ENCODE measurements around the gene SDCCAG8.

Gene SDCCAG8

DNA sequence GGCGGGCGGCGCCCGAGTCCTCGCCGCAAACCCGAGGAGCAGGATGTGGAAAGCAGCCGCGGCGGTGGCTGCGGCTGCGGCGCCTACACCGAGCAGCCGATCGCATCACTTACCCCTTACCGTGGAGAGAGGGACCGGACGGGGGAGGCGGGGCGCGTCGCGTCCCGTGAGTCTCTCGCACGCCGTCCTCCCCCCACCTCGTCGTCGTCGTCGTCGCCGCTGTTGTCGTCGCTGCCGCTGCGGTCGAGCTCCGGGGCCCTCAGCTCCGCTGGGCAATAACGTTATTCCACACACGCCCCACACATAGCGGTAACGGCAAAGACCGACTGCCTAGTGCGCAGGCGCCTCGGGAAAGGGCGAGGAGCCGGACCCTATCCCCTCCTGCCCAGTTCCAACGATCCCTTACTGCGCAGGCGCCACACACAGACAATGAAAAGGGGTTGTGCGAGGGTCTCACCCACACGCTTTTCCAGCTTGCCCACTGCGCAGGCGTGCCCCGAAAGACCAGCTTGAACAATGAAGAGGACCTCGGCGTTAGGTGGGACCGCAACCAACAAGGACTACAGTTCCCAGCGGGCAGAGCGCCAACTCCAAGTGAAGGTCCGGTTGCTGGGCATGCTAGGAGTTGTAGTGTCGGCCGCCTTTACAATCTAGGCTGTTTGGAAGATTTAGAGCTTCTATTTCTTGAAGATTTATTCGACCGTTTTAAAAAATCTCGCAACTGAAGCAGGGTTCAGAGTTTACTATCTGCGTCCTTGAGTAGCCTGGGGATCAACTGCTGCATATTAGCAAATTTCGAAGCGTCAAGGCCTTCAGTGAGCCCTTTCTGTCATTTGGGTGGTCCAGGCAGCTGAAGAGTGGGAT is 682 bp upstream of the SDCCAG8 start, which contains the start of gene CEP170:
TSS of gene CEP170 (minus strand) at position 355 of the 864 bp plus-strand sequence. CDS start 30,001 bp downstream, outside the sequence.
- no peak for TF ChIP-seq ZFX (IDR thresholded peaks at IDR 0.05; ENCODE audit: borderline replicate concordance)
- TF ChIP-seq, protein P1, sequence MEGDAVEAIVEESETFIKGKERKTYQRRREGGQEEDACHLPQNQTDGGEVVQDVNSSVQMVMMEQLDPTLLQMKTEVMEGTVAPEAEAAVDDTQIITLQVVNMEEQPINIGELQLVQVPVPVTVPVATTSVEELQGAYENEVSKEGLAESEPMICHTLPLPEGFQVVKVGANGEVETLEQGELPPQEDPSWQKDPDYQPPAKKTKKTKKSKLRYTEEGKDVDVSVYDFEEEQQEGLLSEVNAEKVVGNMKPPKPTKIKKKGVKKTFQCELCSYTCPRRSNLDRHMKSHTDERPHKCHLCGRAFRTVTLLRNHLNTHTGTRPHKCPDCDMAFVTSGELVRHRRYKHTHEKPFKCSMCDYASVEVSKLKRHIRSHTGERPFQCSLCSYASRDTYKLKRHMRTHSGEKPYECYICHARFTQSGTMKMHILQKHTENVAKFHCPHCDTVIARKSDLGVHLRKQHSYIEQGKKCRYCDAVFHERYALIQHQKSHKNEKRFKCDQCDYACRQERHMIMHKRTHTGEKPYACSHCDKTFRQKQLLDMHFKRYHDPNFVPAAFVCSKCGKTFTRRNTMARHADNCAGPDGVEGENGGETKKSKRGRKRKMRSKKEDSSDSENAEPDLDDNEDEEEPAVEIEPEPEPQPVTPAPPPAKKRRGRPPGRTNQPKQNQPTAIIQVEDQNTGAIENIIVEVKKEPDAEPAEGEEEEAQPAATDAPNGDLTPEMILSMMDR (IDR thresholded peaks at IDR 0.05): no peak
- peak within 1 kb of the TSS; percentile 89 for H3K27ac ChIP-seq

DNA sequence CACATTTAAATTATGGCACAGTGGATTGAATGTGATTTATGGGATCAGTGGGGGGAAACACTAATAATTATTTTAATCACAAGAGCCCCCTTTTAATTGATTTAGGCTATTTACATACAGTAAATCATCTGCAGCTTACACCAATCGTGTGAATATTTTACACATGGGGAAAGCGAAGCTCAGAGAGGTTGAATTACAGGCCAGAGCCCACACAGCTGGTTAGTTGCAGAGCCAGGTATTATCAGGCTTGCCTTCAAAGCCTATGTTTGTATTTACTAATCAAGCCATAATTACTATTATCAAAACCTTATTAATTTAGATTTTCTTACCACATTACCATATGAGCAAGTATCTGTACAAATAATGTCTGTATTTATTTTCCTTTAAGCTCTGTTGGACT is 749 bp downstream of the SDCCAG8 start:
- TF ChIP-seq, protein P1 (IDR thresholded peaks at IDR 0.05): no peak
- TF ChIP-seq ZFX (IDR thresholded peaks at IDR 0.05; ENCODE audit: borderline replicate concordance): no peak
- H3K27ac ChIP-seq: peak overlapping the region; percentile 89

DNA sequence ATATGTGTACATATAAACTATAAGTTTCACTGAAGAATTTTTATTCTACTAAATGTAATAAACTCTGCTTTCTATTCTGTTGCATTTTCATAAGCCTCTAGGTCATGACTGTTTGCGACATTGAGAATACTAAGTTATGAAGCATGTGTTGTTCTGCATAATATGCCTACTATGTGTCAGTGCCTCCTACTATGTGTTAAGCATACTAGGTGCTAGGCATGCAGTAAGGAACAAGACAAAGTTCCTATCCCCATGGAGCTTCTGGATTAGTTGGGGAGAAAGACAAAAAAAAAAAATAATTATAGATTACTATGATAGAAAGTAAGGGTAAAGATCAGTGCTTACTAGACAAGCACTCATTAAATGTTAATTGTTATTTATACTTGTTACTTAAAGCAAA is 1.3 kb downstream of the SDCCAG8 start:
- peak overlapping the region; percentile 89 for H3K27ac ChIP-seq
- TF ChIP-seq ZFX (IDR thresholded peaks at IDR 0.05; ENCODE audit: borderline replicate concordance): no peak
- TF ChIP-seq, protein P1 (IDR thresholded peaks at IDR 0.05): no peak

DNA sequence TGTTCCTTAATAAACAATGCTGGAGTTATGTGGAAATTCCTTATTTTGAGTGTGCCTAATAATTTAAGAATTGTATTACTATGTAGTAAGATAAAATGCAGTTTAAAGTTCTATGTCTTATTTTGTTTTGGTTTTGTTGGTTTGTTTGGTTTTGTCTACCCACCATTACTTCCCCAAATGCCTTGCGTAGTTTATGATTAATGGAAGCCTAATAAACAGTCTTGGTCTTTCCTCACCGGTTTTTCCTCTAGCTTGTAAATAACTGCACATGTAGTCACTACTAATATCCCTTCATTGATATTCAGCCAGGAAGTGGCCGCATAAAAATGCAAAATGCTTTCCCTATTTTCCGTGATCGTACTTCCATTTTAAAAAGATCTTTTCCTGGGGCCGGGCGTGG is 2.9 kb downstream of the SDCCAG8 start:
- TF ChIP-seq, protein P1 (IDR thresholded peaks at IDR 0.05): no peak
- TF ChIP-seq ZFX (IDR thresholded peaks at IDR 0.05; ENCODE audit: borderline replicate concordance): no peak
- no peak overlapping the region for H3K27ac ChIP-seq

DNA sequence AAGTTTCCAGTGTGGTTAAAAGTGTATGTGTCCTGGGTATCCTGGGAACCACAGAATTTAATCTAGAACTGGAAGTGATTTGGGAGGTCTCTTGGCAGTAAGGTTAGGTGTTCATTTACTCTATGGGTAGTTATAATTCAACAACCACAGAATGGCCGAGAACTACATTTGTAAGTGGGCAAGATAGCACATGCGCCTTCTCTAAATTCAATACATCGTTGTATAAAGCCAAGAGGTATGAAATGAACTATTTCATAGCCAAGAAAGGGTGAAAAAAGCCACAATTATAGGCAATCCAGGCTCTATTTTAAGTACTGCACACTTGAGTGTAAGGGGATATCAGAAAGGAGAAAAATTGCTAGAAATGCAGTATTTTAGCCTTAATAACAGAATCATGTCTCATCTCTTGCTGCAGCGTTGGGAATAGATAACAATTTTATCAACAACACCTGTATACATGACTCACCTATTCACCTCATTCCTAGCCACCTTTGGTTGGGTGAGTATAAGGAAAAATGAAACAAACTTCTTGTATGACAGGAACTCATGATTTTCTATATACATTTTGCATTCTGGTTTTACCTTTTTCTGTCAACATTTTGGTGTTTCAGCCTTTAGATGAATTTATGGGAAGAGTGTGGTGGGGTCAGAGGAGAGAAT is 4.5 kb downstream of the SDCCAG8 start:
- H3K27ac ChIP-seq: no peak overlapping the region
- TF ChIP-seq, protein P1 (IDR thresholded peaks at IDR 0.05): no peak
- no peak for TF ChIP-seq ZFX (IDR thresholded peaks at IDR 0.05; ENCODE audit: borderline replicate concordance)

DNA sequence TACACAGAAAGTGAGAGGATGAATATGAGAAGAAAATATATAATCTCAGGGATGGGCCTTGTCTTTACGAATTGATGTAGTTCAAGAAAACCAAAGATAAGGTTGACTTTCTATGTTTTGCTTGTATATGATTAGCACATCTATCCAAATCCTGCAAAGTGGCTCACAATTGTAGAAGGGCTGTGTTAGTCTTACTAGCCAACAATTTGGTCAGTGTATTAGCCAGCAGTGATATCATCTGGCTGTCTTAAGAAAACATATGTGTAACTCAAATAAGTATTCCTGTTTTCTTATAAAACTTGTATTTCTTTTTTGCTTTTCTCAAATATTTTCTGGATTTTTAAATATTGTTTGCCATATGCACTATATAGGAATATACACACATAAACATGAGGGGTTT is 5.5 kb downstream of the SDCCAG8 start:
- no peak for TF ChIP-seq ZFX (IDR thresholded peaks at IDR 0.05; ENCODE audit: borderline replicate concordance)
- TF ChIP-seq, protein P1 (IDR thresholded peaks at IDR 0.05): no peak

DNA sequence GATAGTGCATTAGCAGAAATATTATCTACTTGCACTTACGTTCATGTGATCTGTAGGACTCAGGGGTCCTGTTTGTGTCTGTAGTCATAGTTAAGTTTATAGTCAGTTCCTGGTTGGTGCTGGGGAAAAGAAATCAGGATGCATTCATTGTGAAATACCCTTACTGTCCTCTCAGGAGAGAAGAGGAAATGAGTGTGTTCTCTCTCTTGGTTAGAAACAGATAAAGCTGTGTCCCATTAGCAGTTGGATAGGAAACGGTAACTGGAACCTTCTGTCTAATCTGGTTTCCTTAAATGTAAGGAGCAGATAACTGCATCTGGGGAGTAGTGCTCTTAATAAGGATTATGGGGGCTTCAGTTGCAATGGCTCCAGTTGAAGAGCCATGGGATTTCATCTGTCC is 8.9 kb downstream of the SDCCAG8 start:
- TF ChIP-seq ZFX (IDR thresholded peaks at IDR 0.05; ENCODE audit: borderline replicate concordance): no peak
- TF ChIP-seq, protein P1 (IDR thresholded peaks at IDR 0.05): no peak
- no peak overlapping the region for H3K27ac ChIP-seq

More for the DNA sequence above, 5.5 kb downstream of the SDCCAG8 start:
- no peak overlapping the region for H3K27ac ChIP-seq
